Measurements from ENCODE around the gene TAF9.

DNA sequence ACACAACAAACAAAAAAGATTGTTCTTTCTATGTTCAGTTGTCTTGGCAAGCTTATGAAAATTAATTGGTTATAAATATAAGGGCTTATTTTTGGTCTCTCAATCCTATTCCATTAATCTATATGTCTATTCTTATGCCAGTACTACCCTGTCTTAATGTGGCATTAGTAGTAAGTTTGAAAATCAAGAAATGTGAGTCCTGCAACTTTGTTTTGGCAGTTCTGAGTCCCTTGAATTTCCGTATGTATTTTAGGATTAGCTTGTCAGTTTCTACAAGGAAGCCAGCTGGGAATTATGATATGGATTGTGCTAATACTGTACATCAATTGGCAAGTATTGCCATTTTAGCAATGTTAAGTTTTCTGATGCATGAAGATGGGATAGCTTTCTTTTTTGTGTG lies 26.2 kb downstream of the TAF9 start:
- TF ChIP-seq SUZ12 (IDR thresholded peaks at IDR 0.05; ENCODE audit: extremely low read depth, insufficient read depth, insufficient read length) (no peak), ZNF274 (IDR thresholded peaks at IDR 0.05; ENCODE audit: low read depth, low read length) (no peak), YY1 (IDR thresholded peaks at IDR 0.05; ENCODE audit: insufficient read depth, insufficient read length) (no peak)

All from NT2/D1 (cell line).